ENCODE measurements around the gene APOM. TPM values are rescaled to one million over a fixed set of nuclear protein-coding genes. Genes with fewer than 3 reads are reported as not detected.
A peak's percentile ranks its signal among the peaks of the same experiment; 100 is the strongest.

APOM gene
- total RNA-seq, 1 experiment from 2014 or later = 2.6 TPM

DNA sequence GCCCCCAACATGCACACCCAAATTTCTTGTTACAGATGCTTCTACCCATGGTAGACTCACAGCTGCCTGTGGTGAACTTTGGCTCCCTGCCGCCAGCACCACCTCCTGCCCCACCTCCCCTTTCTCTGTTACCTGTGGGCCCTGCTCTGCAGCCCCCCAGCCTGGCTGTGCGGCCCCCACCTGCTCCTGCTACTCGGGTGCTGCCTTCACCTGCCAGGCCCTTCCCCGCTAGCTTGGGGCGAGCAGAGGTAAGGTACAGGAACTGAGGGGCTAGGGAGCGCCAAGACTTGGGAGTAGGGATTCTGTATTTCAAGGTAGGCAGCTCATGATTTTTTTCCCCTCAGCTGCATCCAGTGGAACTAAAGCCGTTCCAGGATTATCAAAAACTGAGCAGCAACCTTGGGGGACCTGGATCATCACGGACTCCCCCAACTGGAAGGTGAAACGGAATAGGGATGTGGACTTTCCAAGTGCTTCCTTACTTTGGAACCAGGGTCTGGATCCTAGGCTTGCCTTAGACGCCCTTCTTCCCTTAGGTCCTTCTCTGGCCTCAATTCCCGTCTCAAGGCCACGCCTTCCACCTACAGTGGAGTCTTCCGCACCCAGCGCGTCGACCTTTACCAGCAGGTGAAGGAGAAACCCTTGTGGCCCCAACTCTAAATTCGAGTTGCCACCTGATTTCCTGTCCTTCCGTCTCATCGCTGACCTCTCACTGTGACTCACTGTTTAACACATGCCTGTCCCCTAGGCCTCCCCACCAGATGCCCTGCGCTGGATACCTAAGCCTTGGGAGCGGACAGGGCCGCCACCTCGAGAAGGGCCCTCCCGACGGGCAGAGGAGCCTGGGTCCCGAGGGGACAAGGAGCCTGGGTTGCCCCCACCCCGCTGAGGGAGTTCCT lies 18.7 kb upstream of the APOM start:
- TSS peak; percentile 24 for BruUV-seq (replicated peaks)
- no peak overlapping the region for H3K4me3 Mint-ChIP-seq (ENCODE audit: low read depth, unreplicated experiment)
- H3K9me3 Mint-ChIP-seq (ENCODE audit: low read depth, unreplicated experiment) = no peaks in the 10 kb centered on the region
- H3K27me3 Mint-ChIP-seq (ENCODE audit: unreplicated experiment) = no peaks in the 10 kb centered on the region
- intact Hi-C loops (cut with micrococcal nuclease; ENCODE audit: unreplicated experiment) = no loop called here
- CTCF ChIA-PET = interaction anchor here (2.0 kb wide), 1 partner anchor 15 kb away, joined by 6 read pairs; the partner anchor contains the start of gene PRRC2A
- no peak for DNase-seq
- TF ChIP-seq, protein P1, sequence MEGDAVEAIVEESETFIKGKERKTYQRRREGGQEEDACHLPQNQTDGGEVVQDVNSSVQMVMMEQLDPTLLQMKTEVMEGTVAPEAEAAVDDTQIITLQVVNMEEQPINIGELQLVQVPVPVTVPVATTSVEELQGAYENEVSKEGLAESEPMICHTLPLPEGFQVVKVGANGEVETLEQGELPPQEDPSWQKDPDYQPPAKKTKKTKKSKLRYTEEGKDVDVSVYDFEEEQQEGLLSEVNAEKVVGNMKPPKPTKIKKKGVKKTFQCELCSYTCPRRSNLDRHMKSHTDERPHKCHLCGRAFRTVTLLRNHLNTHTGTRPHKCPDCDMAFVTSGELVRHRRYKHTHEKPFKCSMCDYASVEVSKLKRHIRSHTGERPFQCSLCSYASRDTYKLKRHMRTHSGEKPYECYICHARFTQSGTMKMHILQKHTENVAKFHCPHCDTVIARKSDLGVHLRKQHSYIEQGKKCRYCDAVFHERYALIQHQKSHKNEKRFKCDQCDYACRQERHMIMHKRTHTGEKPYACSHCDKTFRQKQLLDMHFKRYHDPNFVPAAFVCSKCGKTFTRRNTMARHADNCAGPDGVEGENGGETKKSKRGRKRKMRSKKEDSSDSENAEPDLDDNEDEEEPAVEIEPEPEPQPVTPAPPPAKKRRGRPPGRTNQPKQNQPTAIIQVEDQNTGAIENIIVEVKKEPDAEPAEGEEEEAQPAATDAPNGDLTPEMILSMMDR (IDR thresholded peaks at IDR 0.05; ENCODE audit: unreplicated experiment) = no peak
- H3K27ac Mint-ChIP-seq (ENCODE audit: unreplicated experiment) = peak overlapping the region; percentile 11
- no peaks in the 10 kb centered on the region for H3K4me1 Mint-ChIP-seq (ENCODE audit: low read depth, unreplicated experiment)
- H3K36me3 Mint-ChIP-seq (ENCODE audit: insufficient read depth, unreplicated experiment) = peaks cover 92% of the 10 kb centered on the region

DNA sequence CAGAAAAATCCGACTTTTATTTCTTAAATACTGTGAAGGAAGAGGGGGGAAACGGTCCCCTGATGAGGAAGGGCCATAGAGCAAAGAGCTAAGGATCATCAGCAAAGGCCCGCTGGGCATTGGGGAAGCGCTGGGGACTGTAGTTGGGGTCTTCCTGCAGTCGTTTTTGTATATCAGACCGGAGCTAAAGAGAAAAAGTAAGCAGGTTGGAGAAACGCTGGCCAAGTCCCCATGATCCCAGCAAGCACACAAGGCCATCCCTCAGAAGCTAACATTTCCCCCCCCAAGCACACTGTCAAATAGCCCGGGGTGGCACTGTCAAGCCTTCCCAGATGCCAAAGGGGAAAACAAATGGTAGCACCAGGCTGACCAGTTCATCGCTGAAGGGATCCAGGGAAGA lies 16.7 kb upstream of the APOM start:
- no peak for DNase-seq
- Mint-ChIP-seq H3K36me3 (ENCODE audit: insufficient read depth, unreplicated experiment) (peaks cover 92% of the 10 kb centered on the region), H3K27ac (ENCODE audit: unreplicated experiment) (no peak overlapping the region), H3K9me3 (ENCODE audit: low read depth, unreplicated experiment) (no peaks in the 10 kb centered on the region), H3K4me1 (ENCODE audit: low read depth, unreplicated experiment) (no peaks in the 10 kb centered on the region), H3K27me3 (ENCODE audit: unreplicated experiment) (no peaks in the 10 kb centered on the region), H3K4me3 (ENCODE audit: low read depth, unreplicated experiment) (no peak overlapping the region)
- BruUV-seq (replicated peaks) = no TSS peak
- TF ChIP-seq, protein P1 (IDR thresholded peaks at IDR 0.05; ENCODE audit: unreplicated experiment) = no peak
- intact Hi-C loops (cut with micrococcal nuclease; ENCODE audit: unreplicated experiment) = no loop called here
- CTCF ChIA-PET = interaction anchor here (0.6 to 1.4 kb wide), 6 partner anchors 13 to 725 kb away, joined by 3 to 6 read pairs (median 4); partner anchors contain the start of genes C6orf47, NEU1 and VARS2

DNA sequence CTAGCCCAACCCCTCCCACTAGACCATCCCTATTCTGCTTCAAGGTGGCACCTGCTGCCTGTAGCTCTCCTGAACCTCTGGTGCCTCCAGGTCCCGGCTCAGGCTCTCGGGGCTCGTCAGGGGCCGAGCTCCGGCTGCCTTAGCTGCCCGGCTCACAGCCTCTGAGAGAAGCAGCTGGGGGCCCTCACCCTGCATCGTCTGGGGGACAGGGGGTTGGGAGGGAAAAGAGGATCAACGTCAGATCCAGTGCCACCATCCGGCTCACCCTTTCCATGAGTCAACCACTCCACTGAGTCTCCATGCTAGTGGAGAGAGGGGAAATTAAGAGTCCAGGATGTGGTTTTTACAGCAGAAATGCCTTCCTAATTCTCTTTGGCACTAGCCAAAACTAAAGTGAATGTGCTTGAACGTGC lies 16.2 kb upstream of the APOM start:
- no peak for DNase-seq
- no peaks in the 10 kb centered on the region for H3K4me1 Mint-ChIP-seq (ENCODE audit: low read depth, unreplicated experiment)
- no peak overlapping the region for H3K27ac Mint-ChIP-seq (ENCODE audit: unreplicated experiment)
- no peak overlapping the region for H3K4me3 Mint-ChIP-seq (ENCODE audit: low read depth, unreplicated experiment)
- intact Hi-C loops (cut with micrococcal nuclease; ENCODE audit: unreplicated experiment) = no loop called here
- no peaks in the 10 kb centered on the region for H3K27me3 Mint-ChIP-seq (ENCODE audit: unreplicated experiment)
- no peaks in the 10 kb centered on the region for H3K9me3 Mint-ChIP-seq (ENCODE audit: low read depth, unreplicated experiment)
- no TSS peak for BruUV-seq (replicated peaks)
- peaks cover 92% of the 10 kb centered on the region for H3K36me3 Mint-ChIP-seq (ENCODE audit: insufficient read depth, unreplicated experiment)
- CTCF ChIA-PET = interaction anchor here (0.6 to 1.4 kb wide), 6 partner anchors 12 to 726 kb away, joined by 3 to 6 read pairs (median 4); partner anchors contain the start of genes C6orf47, NEU1 and VARS2
- TF ChIP-seq, protein P1 (IDR thresholded peaks at IDR 0.05; ENCODE audit: unreplicated experiment) = no peak

DNA sequence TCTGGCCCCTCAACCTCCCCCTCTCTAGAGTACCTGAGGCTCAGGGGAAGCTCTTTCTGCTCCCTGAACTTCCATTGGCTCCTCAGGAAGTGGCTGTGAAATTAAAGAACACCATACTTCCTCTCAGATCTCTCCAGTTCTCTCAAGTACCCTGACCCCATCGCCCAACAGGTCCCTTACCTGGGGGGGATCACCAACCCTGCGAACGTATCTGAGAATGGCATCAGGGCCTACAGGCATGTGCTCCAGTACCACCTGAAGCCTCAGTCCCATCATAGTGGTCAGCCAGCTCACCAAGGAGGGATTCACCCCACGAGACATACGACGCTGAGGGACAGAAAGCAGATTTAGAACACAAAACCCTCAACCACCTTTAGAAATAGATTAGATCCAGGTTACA lies 15.1 kb upstream of the APOM start:
- Mint-ChIP-seq H3K27me3 (ENCODE audit: unreplicated experiment) (no peaks in the 10 kb centered on the region), H3K36me3 (ENCODE audit: insufficient read depth, unreplicated experiment) (peaks cover 92% of the 10 kb centered on the region), H3K4me1 (ENCODE audit: low read depth, unreplicated experiment) (no peaks in the 10 kb centered on the region), H3K27ac (ENCODE audit: unreplicated experiment) (no peak overlapping the region), H3K4me3 (ENCODE audit: low read depth, unreplicated experiment) (no peak overlapping the region), H3K9me3 (ENCODE audit: low read depth, unreplicated experiment) (no peaks in the 10 kb centered on the region)
- TF ChIP-seq, protein P1 (IDR thresholded peaks at IDR 0.05; ENCODE audit: unreplicated experiment) = no peak
- intact Hi-C loops (cut with micrococcal nuclease; ENCODE audit: unreplicated experiment) = no loop called here
- no peak for DNase-seq
- CTCF ChIA-PET = interaction anchor here (1.4 kb wide), 1 partner anchor 20 kb away, joined by 3 read pairs; the partner anchor contains the start of gene C6orf47
- TSS peak; percentile 77 for BruUV-seq (replicated peaks)

Data from Calu3 (cell line).